Body of pancreas (tissue), 4 donors: ENCODE data around the gene MSH4.

Experiments
- CTCF ChIP-seq, 7 experiments: fragments of 450-650 bp in 4 of 7; fragments of 200-600 bp in 3 of 7; sonication (generic) in 3 of 7; IDR thresholded peaks; one replicate each; pipeline ENCODE4 v1.5.1; 2016 to 2019; ENCODE audit warnings: antibody characterized with exemption in 7 of 7
- POLR2A ChIP-seq, 3 donors: fragments of 450-650 bp; IDR thresholded peaks; one replicate each; pipeline ENCODE4 v1.6.1; 2016; ENCODE audit warnings: antibody characterized with exemption in 3 of 3, mild to moderate bottlenecking in 2 of 3

DNA sequence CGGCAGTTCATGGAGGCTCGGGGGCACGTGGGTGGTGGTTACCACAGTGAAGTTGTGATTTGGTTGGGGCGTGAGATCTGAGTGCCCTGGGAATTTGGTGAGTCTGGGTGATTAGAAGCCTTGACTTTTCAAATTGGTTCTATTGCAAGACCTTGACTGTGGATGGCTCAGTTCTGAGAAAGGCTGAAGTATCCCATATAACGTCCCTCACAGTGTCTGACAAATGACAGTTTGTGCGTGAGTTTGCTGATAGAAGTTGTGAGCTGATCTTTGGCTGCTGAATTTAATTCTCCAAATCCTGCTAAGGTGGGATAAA is 549 bp downstream of the MSH4 start:
- no peak for TF ChIP-seq POLR2A (IDR thresholded peaks at IDR 0.05)
- no peak for TF ChIP-seq CTCF (IDR thresholded peaks at IDR 0.05)
